NCI-H1105 treated with DMSO at 0.1 percent for 48 hours (cell line): ENCODE measurements around the gene XRCC6.
"Not testable (repeated sequence)": the region's sequence is repeated elsewhere in the genome, so short reads cannot be mapped to it uniquely, and the experiment has no call there.

ENCODE experiments used
- DNase-seq: peaks from one replicate; lab custom pipeline; 2025; lab: John Stamatoyannopoulos, UW

Gene XRCC6

DNA sequence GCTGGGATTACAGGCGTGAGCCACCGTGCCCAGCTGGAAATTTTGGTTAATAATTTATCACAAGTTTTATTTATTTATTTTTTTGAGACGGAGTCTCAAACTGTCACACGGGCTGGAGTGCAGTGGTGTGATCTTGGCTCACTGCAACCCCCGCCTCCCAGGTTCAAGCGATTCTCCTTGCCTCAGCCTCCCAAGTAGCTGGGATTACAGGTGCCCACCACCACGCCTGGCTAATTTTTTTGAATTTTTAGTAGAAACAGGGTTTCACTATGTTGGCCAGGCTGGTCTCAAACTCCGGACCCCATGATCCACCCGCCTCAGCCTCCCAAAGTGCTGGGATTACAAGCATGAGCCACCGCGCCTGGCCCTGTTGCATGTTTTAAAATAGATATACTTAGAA lies 65.8 kb downstream of the XRCC6 start:
- not testable (repeated sequence) for DNase-seq

- DNase-seq = peak; percentile 18
These were observed 66.8 kb downstream of the XRCC6 start for GRCh38 chr22:41687901-41688364.

DNA sequence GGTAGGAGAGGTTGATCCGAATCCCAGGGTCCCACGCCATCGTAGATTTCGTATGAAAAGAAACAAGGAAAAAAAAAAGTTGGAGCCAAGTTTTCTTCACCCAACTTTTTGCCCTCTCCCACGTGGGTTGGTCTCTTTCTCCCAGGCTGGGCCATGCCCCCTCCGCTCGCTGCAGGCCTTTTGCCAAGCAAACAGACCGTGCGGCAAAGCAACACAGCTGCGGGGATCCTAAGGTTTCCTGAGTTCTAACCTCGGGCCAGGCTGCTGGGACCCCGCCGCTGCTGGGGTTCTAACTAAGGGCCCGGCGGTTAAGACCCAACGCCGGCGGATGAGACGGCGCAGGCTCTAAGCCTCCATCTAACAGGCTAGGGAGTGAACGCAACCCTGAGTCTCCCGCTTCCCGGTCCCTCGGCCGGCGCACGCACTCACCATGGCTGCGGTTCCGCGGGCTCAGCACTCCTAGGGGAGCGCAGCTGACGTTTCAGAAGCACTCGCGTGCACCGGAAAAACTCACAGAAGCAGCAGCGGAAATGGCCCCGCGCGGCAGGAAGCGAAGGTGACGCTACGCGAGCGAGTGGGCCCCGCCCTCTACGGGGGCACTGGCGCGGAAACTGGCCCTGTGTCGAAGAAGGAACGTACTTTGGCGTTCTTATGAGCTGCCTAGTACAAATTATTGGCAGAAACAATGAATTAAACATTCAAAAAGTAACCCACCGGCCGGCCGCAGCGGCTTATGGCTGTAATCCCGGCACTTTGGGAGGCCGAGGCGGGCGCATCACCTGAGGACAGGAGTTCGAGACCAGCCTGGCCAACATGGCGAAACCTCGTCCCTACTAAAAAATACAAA lies 67.5 kb downstream of the XRCC6 start, which contains the start of gene SNU13:
SNU13 (minus strand) TSS at position 503 of the 847 bp plus-strand sequence; CDS start at position 432, 71 bp downstream.
- DNase-seq = peak; percentile 93

DNA sequence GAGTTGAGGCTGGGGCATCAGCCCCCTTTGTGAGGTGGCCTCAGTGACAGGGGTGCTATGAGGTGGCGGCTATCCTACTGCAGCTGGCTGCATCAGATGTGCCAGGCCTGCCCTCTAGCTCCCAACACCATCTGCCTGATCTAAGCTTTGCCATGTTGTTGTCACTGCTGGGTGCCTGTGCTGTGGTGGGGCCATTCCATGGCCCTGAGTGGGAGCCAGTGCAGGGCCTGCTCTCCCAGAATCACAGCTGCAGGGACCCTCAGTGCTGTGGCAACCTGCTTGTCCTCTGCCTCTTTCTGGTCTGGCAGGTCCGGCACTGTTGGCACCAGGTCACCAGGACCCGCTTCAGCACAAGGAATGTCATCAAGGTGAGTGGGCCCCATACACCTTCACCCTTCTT lies 69.4 kb downstream of the XRCC6 start:
- no peak for DNase-seq

DNA sequence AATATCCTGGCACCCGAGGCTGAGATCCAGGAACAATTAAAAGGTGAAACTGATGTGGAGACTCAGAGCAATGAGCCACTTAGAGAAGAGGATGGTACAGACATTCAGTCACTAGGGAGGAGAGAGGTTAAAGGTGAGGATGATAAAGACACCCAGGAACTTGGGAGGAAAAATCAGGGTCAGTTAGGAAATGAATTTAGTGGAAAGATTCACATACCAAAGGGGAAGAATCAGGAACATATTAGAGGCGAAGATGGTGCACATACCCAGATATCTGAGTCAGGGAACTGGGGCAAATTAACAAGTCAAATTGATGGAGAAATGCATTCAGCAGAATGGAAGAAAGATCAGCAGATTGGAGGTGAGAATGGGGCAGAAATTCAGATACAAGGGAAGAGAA lies 74.1 kb downstream of the XRCC6 start:
- DNase-seq = no peak

- DNase-seq = no peak
These were observed 75.6 kb downstream of the XRCC6 start for GRCh38 chr22:41696703-41697102.

- DNase-seq = peak; percentile 89
These were observed 76.2 kb downstream of the XRCC6 start for GRCh38 chr22:41697126-41697775.

- DNase-seq = no peak
These were observed 78.4 kb downstream of the XRCC6 start, which contains the start of gene MEI1 for GRCh38 chr22:41699264-41700107. TSS of gene MEI1 (plus strand) at chr22:41699503. CDS start at chr22:41699539, 36 bp downstream.

- DNase-seq = no peak
These were observed 78.9 kb downstream of the XRCC6 start for GRCh38 chr22:41700108-41700364.

DNA sequence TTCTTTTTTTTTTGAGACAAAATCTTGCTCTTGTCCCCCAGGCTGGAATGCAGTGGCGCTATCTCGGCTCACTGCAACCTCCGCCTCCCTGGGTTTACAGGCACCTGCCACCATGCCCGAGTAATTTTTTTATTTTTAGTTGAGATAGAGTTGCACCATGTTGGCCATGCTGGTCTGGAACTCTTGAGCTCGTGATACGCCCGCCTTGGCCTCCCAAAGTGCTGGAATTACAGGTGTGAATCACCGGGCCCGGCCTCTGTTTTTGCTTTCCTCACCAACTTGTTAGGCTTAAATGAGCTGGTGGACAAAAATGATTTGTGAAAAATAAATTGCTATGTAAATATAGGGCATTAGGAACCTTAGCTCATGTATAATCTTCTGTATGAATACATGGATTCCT lies 81.7 kb downstream of the XRCC6 start:
- DNase-seq = no peak

DNA sequence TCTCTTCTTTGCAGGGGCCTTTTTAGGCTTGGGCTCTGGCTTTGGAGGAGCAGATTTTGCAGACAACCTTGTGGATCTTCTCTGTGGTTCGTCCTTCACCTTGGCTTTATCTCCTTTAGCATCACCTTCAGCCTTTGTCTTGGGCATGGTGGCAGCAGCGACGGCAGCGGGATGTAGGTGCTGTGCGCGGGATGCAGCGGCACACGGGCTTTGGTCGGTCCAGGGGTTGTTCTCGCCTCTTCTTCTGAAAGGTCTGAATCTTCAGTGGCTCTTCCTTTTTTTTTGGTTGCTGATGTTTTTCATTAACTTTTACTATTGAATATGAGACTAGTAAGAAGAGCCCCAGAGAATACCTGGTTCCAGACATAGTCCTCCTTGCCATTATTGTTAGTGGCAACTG lies 88.2 kb downstream of the XRCC6 start:
- no peak for DNase-seq

GRCh38 chr22:41713004-41713403 lies 91.9 kb downstream of the XRCC6 start:
- no peak for DNase-seq
